HCT116 (cell line): ENCODE data around the gene XYLT1. TPM values are rescaled to one million over a fixed set of nuclear protein-coding genes. Genes with fewer than 3 reads are reported as not detected.

Experiments
- ATAC-seq: fragments of 200-7000 bp; cut with Tn5 transposase; 2 replicates; pipeline ENCODE4 v1.9.1; 2020; ENCODE audit warnings: mild to moderate bottlenecking, moderate library complexity
- BruUV-seq: library from RNA; stranded (reverse); fragments of 400-500 nt; replicated peaks from 2 replicates; lab custom pipeline; 2021; lab: Mats Ljungman, UMichigan
- CTCF ChIA-PET: fragments of 300-600 bp; sonication (Branson Sonifier 250); formaldehyde crosslinking; loops from one replicate; lab custom pipeline; 2021; ENCODE audit warnings: antibody characterized with exemption; lab: Charles Lee
- POLR2A ChIA-PET: fragments of 300-600, 350-600 bp; sonication (Branson Sonifier 250); formaldehyde crosslinking; loops from one replicate; lab custom pipeline; 2021; ENCODE audit warnings: antibody characterized with exemption; lab: Charles Lee
- RAD21 ChIA-PET, 2 experiments: fragments of 300-600 bp; sonication (Branson Sonifier 250); formaldehyde crosslinking; loops; one replicate each; lab custom pipeline; 2023; ENCODE audit warnings: low total read pairs in 2 of 2; ENCODE audit not compliant: uncharacterized antibody in 2 of 2, unreplicated experiment in 2 of 2, low non-redundant PET in 1 of 2; lab: Charles Lee
- DNase-seq: peaks from one replicate; pipeline ENCODE4 v3.0.0-alpha.2; 2010; ENCODE audit warnings: low read depth, low spot score
- H2AFZ ChIP-seq: fragments of 200-600 bp; shearing (Covaris generic), sonication (generic); 2 replicates; pipeline ENCODE4 v1.6.1; 2017; ENCODE audit warnings: low read depth, mixed run types, mixed read lengths, antibody characterized with exemption, low read length; ENCODE audit not compliant: poor library complexity, severe bottlenecking
- H3K27ac ChIP-seq: 2 replicates; pipeline ENCODE4 v1.5.1; 2012; ENCODE audit warnings: low read depth, low read length
- H3K27me3 ChIP-seq: fragments of 200-600 bp; sonication (generic); 2 replicates; pipeline ENCODE4 v1.6.1; 2016; ENCODE audit warnings: mixed run types, low read length, mixed read lengths; ENCODE audit not compliant: insufficient read depth
- H3K36me3 ChIP-seq, 2 experiments: fragments of 200-500 bp in 1 of 2; fragments of 200-600 bp in 1 of 2; sonication (Bioruptor generic) in 1 of 2; sonication (generic) in 1 of 2; 2 replicates each; pipeline versions ENCODE4 v1.5.1 to v1.6.1; 2014 to 2016; ENCODE audit warnings: low read length in 2 of 2, inconsistent platforms in 1 of 2, mixed read lengths in 1 of 2, mixed run types in 1 of 2; ENCODE audit not compliant: insufficient read depth in 2 of 2, control insufficient read depth in 1 of 2
- H3K4me1 ChIP-seq, 2 experiments: fragments of 200-600 bp in 1 of 2; sonication (generic) in 1 of 2; 2 replicates each; pipeline versions ENCODE4 v1.5.1 to v1.6.1; 2012 to 2017; ENCODE audit warnings: low read length in 2 of 2, inconsistent platforms in 1 of 2, mild to moderate bottlenecking in 1 of 2, mixed read lengths in 1 of 2, mixed run types in 1 of 2, moderate library complexity in 1 of 2; ENCODE audit not compliant: insufficient read depth in 2 of 2, control insufficient read depth in 1 of 2
- H3K4me2 ChIP-seq: fragments of 200-600 bp; sonication (generic); 2 replicates; pipeline ENCODE4 v1.6.1; 2017; ENCODE audit warnings: mixed run types, low read length, mixed read lengths
- H3K4me3 ChIP-seq, 2 experiments: fragments of 200-600 bp in 1 of 2; sonication (generic) in 1 of 2; replicated peaks in 1 of 2; 2 replicates each; pipeline ENCODE4 v1.5.1; 2011 to 2016; ENCODE audit warnings: low read length in 2 of 2, control low read depth in 1 of 2, low read depth in 1 of 2, mild to moderate bottlenecking in 1 of 2, mixed read lengths in 1 of 2, mixed run types in 1 of 2
- H3K79me2 ChIP-seq: fragments of 200-600 bp; sonication (generic); 2 replicates; pipeline ENCODE4 v1.6.1; 2017; ENCODE audit warnings: mild to moderate bottlenecking, mixed run types, low read length, moderate library complexity, mixed read lengths; ENCODE audit not compliant: insufficient read depth
- H3K9ac ChIP-seq: fragments of 200-600 bp; sonication (generic); 2 replicates; pipeline ENCODE4 v1.6.1; 2016; ENCODE audit warnings: low read length, mixed read lengths
- H3K9me2 ChIP-seq: fragments of 200-600 bp; sonication (generic), shearing (Covaris generic); 2 replicates; pipeline ENCODE4 v1.6.1; 2017; ENCODE audit warnings: mixed run types, mild to moderate bottlenecking, moderate library complexity; ENCODE audit not compliant: insufficient read depth
- H3K9me3 ChIP-seq, 2 experiments: fragments of 200-500 bp in 1 of 2; fragments of 200-600 bp in 1 of 2; sonication (Bioruptor generic) in 1 of 2; sonication (generic) in 1 of 2; 2 replicates each; pipeline ENCODE4 v1.6.1; 2014 to 2017; ENCODE audit warnings: low read length in 2 of 2, mixed read lengths in 2 of 2, inconsistent platforms in 1 of 2, low read depth in 1 of 2, mild to moderate bottlenecking in 1 of 2, mixed run types in 1 of 2, moderate library complexity in 1 of 2; ENCODE audit not compliant: control insufficient read depth in 1 of 2, insufficient read depth in 1 of 2
- H4K20me1 ChIP-seq: fragments of 200-600 bp; sonication (generic), shearing (Covaris generic); 2 replicates; pipeline ENCODE4 v1.6.1; 2017; ENCODE audit warnings: mixed run types, mild to moderate bottlenecking, moderate library complexity; ENCODE audit not compliant: insufficient read depth
- CBX3 ChIP-seq: IDR thresholded peaks from 2 replicates; pipeline ENCODE4 v1.6.1; 2012; ENCODE audit warnings: low read depth
- CTCF ChIP-seq, 3 experiments: fragments of 200-600 bp in 1 of 3; sonication (generic) in 1 of 3; IDR thresholded peaks in 2 of 3; conservative IDR thresholded peaks in 1 of 3; 2 replicates each; pipeline ENCODE4 v1.5.1; 2012 to 2017; ENCODE audit warnings: low read depth in 2 of 3, low read length in 2 of 3, antibody characterized with exemption in 1 of 3, borderline replicate concordance in 1 of 3, control low read depth in 1 of 3, mild to moderate bottlenecking in 1 of 3, mixed read lengths in 1 of 3, mixed run types in 1 of 3, moderate library complexity in 1 of 3; ENCODE audit not compliant: insufficient read depth in 1 of 3
- EGR1 ChIP-seq: IDR thresholded peaks from 2 replicates; pipeline ENCODE4 v1.6.1; 2012; ENCODE audit warnings: low read depth
- EZH2 ChIP-seq: fragments of 200-600 bp; sonication (generic); IDR thresholded peaks from 2 replicates; pipeline ENCODE4 v1.6.1; 2017; ENCODE audit warnings: antibody characterized with exemption, mixed run types
- EZH2phosphoT487 ChIP-seq: fragments of 200-600 bp; IDR thresholded peaks from 2 replicates; pipeline ENCODE4 v1.6.1; 2018; ENCODE audit warnings: antibody characterized with exemption, borderline replicate concordance
- FOSL1 ChIP-seq: IDR thresholded peaks from 2 replicates; pipeline ENCODE4 v1.6.1; 2012; ENCODE audit warnings: low read depth
- JUND ChIP-seq: IDR thresholded peaks from 2 replicates; pipeline ENCODE4 v1.6.1; 2012
- MAX ChIP-seq: IDR thresholded peaks from 2 replicates; pipeline ENCODE4 v1.6.1; 2012
- POLR2A ChIP-seq: IDR thresholded peaks from 2 replicates; pipeline ENCODE4 v1.7.0; 2011; ENCODE audit warnings: borderline replicate concordance; ENCODE audit not compliant: insufficient read depth, insufficient read length; ENCODE audit errors: extremely low read depth
- POLR2AphosphoS5 ChIP-seq: IDR thresholded peaks from 2 replicates; pipeline ENCODE4 v1.6.1; 2011; ENCODE audit warnings: mild to moderate bottlenecking, low read depth, low read length, moderate library complexity
- SIN3A ChIP-seq: IDR thresholded peaks from 2 replicates; pipeline ENCODE4 v1.6.1; 2012; ENCODE audit warnings: low read depth
- SRF ChIP-seq: IDR thresholded peaks from 2 replicates; pipeline ENCODE4 v1.6.1; 2012; ENCODE audit warnings: low read depth
- TCF7L2 ChIP-seq: IDR thresholded peaks from 2 replicates; pipeline ENCODE4 v1.7.0; 2011; ENCODE audit warnings: borderline replicate concordance, inconsistent platforms; ENCODE audit not compliant: insufficient read depth, insufficient read length; ENCODE audit errors: extremely low read depth
- YY1 ChIP-seq: IDR thresholded peaks from 2 replicates; pipeline ENCODE4 v1.6.1; 2011; ENCODE audit warnings: low read length, low read depth, moderate library complexity, mild to moderate bottlenecking; ENCODE audit not compliant: insufficient replicate concordance; ENCODE audit errors: extremely low read depth
- ZBTB33 ChIP-seq: IDR thresholded peaks from 2 replicates; pipeline ENCODE4 v1.6.1; 2011; ENCODE audit warnings: mild to moderate bottlenecking, low read length, moderate library complexity; ENCODE audit not compliant: insufficient replicate concordance; ENCODE audit errors: extremely low read depth
- ZFX ChIP-seq: fragments of 450-650 bp; IDR thresholded peaks from 2 replicates; pipeline ENCODE4 v1.6.1; 2017
- intact Hi-C: fragments of 100-400 bp; cut with micrococcal nuclease; formaldehyde crosslinking; loops from 2 replicates; pipeline ENCODE4 v1.10.0; 2022
- total RNA-seq: library from RNA; stranded (reverse); gene quantifications from one replicate; pipeline ENCODE4 v1.2.1, GENCODE V29; 2021; ENCODE audit not compliant: unreplicated experiment

Gene XYLT1
- total RNA-seq, 1 experiment from 2014 or later: 4.5 TPM

- no peaks in the 10 kb centered on the region for H4K20me1 ChIP-seq
- CTCF ChIA-PET: no interaction called here
- no peak overlapping the region for H3K4me2 ChIP-seq
- no peaks in the 10 kb centered on the region for H3K9me2 ChIP-seq
- H2AFZ ChIP-seq: no peak overlapping the region
- ATAC-seq (no peak), DNase-seq (no peak)
- intact Hi-C loops: no loop called here
- RAD21 ChIA-PET: no interaction called here
- POLR2A ChIA-PET: no interaction called here
- H3K36me3 ChIP-seq: no peaks in the 10 kb centered on the region
- BruUV-seq: no TSS peak
- H3K9me3 ChIP-seq: no peaks in the 10 kb centered on the region
- H3K27ac ChIP-seq: no peak overlapping the region
- H3K79me2 ChIP-seq: no peaks in the 10 kb centered on the region
- no peak overlapping the region for H3K4me3 ChIP-seq
- no peak for TF ChIP-seq SRF
- no peak for TF ChIP-seq POLR2AphosphoS5
- TF ChIP-seq YY1: no peak
- no peak for TF ChIP-seq CBX3
- no peak for TF ChIP-seq JUND
- TF ChIP-seq EZH2phosphoT487: no peak
- TF ChIP-seq ZBTB33: no peak
- no peak for TF ChIP-seq FOSL1
- TF ChIP-seq EZH2: no peak
- no peak for TF ChIP-seq ZFX
- TF ChIP-seq MAX: no peak
- TF ChIP-seq POLR2A: no peak
- TF ChIP-seq CTCF (IDR thresholded peaks at IDR 0.05 in 2 of 3, conservative IDR thresholded peaks at IDR 0.05 in 1 of 3; ENCODE audit: borderline replicate concordance in 1 of 3, insufficient read depth in 1 of 3, low read depth in 2 of 3, low read length in 2 of 3): no peak
- TF ChIP-seq TCF7L2: no peak
- no peak for TF ChIP-seq SIN3A
- no peak for TF ChIP-seq EGR1
- no peak overlapping the region for H3K9ac ChIP-seq
- H3K4me1 ChIP-seq: no peaks in the 10 kb centered on the region
- H3K27me3 ChIP-seq: peaks cover 46% of the 10 kb centered on the region
Observed at GRCh38 chr16:17515421-17516210, 44.9 kb upstream of the XYLT1 start.
